Effector memory CD4-positive, alpha-beta T cell (primary cell): ENCODE results near the gene SIGMAR1.

Source experiments
- DNase-seq, 3 donors: peaks; one replicate each; pipeline ENCODE4 v3.0.0-alpha.2; 2020
- H3K27ac ChIP-seq: 2 replicates; pipeline ENCODE4 v1.7.0; 2013; ENCODE audit warnings: mild to moderate bottlenecking, low read length, moderate library complexity; ENCODE audit not compliant: insufficient read depth, poor library complexity, severe bottlenecking
- H3K27me3 ChIP-seq: replicated peaks from 2 replicates; pipeline ENCODE4 v1.7.0; 2013; ENCODE audit warnings: mild to moderate bottlenecking, low read length; ENCODE audit not compliant: insufficient read depth, control insufficient read depth, poor library complexity, severe bottlenecking
- H3K36me3 ChIP-seq: 2 replicates; pipeline ENCODE4 v1.7.0; 2013; ENCODE audit warnings: mild to moderate bottlenecking, low read length, moderate library complexity; ENCODE audit not compliant: control insufficient read depth, insufficient read depth
- H3K4me1 ChIP-seq: 2 replicates; pipeline ENCODE4 v1.7.0; 2013; ENCODE audit warnings: low read length, mild to moderate bottlenecking; ENCODE audit not compliant: control insufficient read depth, insufficient read depth, poor library complexity, severe bottlenecking
- H3K4me3 ChIP-seq: 2 replicates; pipeline ENCODE4 v1.7.0; 2013; ENCODE audit warnings: low read length, low read depth, mild to moderate bottlenecking; ENCODE audit not compliant: insufficient read depth, poor library complexity, severe bottlenecking
- H3K9me3 ChIP-seq: 2 replicates; pipeline ENCODE4 v1.7.0; 2013; ENCODE audit warnings: mild to moderate bottlenecking, low read length, moderate library complexity; ENCODE audit not compliant: control insufficient read depth

The SIGMAR1 gene

GRCh38 chr9:34591248-34591916 lies 46.2 kb downstream of the SIGMAR1 start:
- H3K36me3 ChIP-seq: no peaks in the 10 kb centered on the region
- peak; percentile 40 to 63 (median 41) for DNase-seq
- H3K9me3 ChIP-seq: no peaks in the 10 kb centered on the region
- H3K4me3 ChIP-seq: peak overlapping the region; percentile 73
- no peak overlapping the region for H3K27ac ChIP-seq
- peaks cover 24% of the 10 kb centered on the region for H3K4me1 ChIP-seq
- peaks cover 54% of the 10 kb centered on the region for H3K27me3 ChIP-seq

- no peaks in the 10 kb centered on the region for H3K36me3 ChIP-seq
- peak overlapping the region; percentile 73 for H3K4me3 ChIP-seq
- H3K9me3 ChIP-seq: no peaks in the 10 kb centered on the region
- H3K27me3 ChIP-seq: peaks cover 54% of the 10 kb centered on the region
- no peak for DNase-seq
- H3K4me1 ChIP-seq: peaks cover 24% of the 10 kb centered on the region
- H3K27ac ChIP-seq: no peak overlapping the region
Observed at GRCh38 chr9:34590381-34591247, 47.0 kb downstream of the SIGMAR1 start.

- Histone ChIP-seq H3K27me3 (peaks cover 54% of the 10 kb centered on the region), H3K9me3 (no peaks in the 10 kb centered on the region), H3K4me3 (peak within 1 kb of the TSS; percentile 73), H3K4me1 (peaks cover 24% of the 10 kb centered on the region), H3K27ac (no peak within 1 kb of the TSS), H3K36me3 (no peaks in the 10 kb centered on the region)
- DNase-seq: no peak
Observed at GRCh38 chr9:34589636-34590380, 47.8 kb downstream of the SIGMAR1 start, which contains the start of gene CNTFR. Gene CNTFR (minus strand): TSS chr9:34589724. CDS start chr9:34568981, 20,743 bp downstream.

GRCh38 chr9:34588671-34589635 lies 48.6 kb downstream of the SIGMAR1 start:
- Histone ChIP-seq H3K36me3 (no peaks in the 10 kb centered on the region), H3K27me3 (peaks cover 56% of the 10 kb centered on the region), H3K4me1 (peaks cover 24% of the 10 kb centered on the region), H3K4me3 (no peak overlapping the region), H3K27ac (no peak overlapping the region), H3K9me3 (no peaks in the 10 kb centered on the region)
- DNase-seq: no peak

GRCh38 chr9:34587271-34587670 lies 50.3 kb downstream of the SIGMAR1 start:
- Histone ChIP-seq H3K27me3 (peaks cover 51% of the 10 kb centered on the region), H3K4me3 (no peak overlapping the region), H3K36me3 (no peaks in the 10 kb centered on the region), H3K4me1 (peaks cover 24% of the 10 kb centered on the region), H3K9me3 (no peaks in the 10 kb centered on the region), H3K27ac (no peak overlapping the region)
- no peak for DNase-seq

- Histone ChIP-seq H3K4me3 (no peak overlapping the region), H3K9me3 (no peaks in the 10 kb centered on the region), H3K27ac (no peak overlapping the region), H3K4me1 (peaks cover 19% of the 10 kb centered on the region), H3K27me3 (peaks cover 40% of the 10 kb centered on the region), H3K36me3 (no peaks in the 10 kb centered on the region)
- DNase-seq: no peak
Observed at GRCh38 chr9:34585946-34586669, 51.5 kb downstream of the SIGMAR1 start.

- H3K27ac ChIP-seq: no peak overlapping the region
- no peak for DNase-seq
- peaks cover 29% of the 10 kb centered on the region for H3K27me3 ChIP-seq
- no peaks in the 10 kb centered on the region for H3K9me3 ChIP-seq
- H3K4me1 ChIP-seq: peaks cover 7% of the 10 kb centered on the region
- no peaks in the 10 kb centered on the region for H3K36me3 ChIP-seq
- no peak overlapping the region for H3K4me3 ChIP-seq
Observed at GRCh38 chr9:34584970-34585369, 52.6 kb downstream of the SIGMAR1 start.
